ENCODE measurements around the gene NUDT4. TPM values are rescaled to one million over a fixed set of nuclear protein-coding genes. Genes with fewer than 3 reads are reported as not detected.

The NUDT4 gene
- total RNA-seq, 1 experiment from 2014 or later: 93.8 TPM

DNA sequence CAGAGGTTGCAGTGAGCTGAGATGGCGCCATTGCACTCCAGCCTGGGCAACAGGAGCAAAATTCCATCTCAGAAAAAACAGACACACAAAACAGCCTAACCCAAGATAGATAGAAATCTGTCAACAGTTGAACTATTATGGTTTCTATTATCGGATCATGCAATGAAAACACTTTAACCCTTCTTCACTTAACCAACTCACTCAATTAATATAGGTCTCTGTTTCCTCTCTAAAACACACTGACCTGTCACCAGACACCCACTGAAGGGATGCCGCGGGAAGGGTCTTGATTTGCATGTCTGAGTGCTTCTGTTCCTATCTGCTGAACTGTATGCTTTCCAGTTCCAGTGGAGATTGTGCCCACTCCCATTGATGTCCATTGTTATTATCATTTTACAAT, 38.0 kb upstream of the NUDT4 start:
- POLR2A ChIA-PET (ENCODE audit: low non-redundant PET): no interaction called here
- no peaks in the 10 kb centered on the region for H3K27me3 ChIP-seq (replicated peaks; ENCODE audit: insufficient read depth, low read depth, low read length, poor library complexity)
- H3K27ac ChIP-seq (ENCODE audit: low read depth, low read length, poor library complexity, severe bottlenecking): no peak overlapping the region
- TF ChIP-seq EZH2 (IDR thresholded peaks at IDR 0.05; ENCODE audit: borderline replicate concordance, low read depth, low read length, poor library complexity, severe bottlenecking): no peak
- TF ChIP-seq, protein P1, sequence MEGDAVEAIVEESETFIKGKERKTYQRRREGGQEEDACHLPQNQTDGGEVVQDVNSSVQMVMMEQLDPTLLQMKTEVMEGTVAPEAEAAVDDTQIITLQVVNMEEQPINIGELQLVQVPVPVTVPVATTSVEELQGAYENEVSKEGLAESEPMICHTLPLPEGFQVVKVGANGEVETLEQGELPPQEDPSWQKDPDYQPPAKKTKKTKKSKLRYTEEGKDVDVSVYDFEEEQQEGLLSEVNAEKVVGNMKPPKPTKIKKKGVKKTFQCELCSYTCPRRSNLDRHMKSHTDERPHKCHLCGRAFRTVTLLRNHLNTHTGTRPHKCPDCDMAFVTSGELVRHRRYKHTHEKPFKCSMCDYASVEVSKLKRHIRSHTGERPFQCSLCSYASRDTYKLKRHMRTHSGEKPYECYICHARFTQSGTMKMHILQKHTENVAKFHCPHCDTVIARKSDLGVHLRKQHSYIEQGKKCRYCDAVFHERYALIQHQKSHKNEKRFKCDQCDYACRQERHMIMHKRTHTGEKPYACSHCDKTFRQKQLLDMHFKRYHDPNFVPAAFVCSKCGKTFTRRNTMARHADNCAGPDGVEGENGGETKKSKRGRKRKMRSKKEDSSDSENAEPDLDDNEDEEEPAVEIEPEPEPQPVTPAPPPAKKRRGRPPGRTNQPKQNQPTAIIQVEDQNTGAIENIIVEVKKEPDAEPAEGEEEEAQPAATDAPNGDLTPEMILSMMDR (conservative IDR thresholded peaks at IDR 0.05; ENCODE audit: low read depth, low read length): no peak
- H3K4me3 ChIP-seq (ENCODE audit: low read depth, low read length, poor library complexity, severe bottlenecking): no peak overlapping the region
- no peaks in the 10 kb centered on the region for H3K9me3 ChIP-seq (ENCODE audit: low read depth, low read length, poor library complexity, severe bottlenecking)
- no peak for DNase-seq (ENCODE audit: low spot score)
- BruUV-seq (replicated peaks): no TSS peak
- no peaks in the 10 kb centered on the region for H3K36me3 ChIP-seq (ENCODE audit: insufficient read depth, low read length, poor library complexity, severe bottlenecking)
- intact Hi-C loops (cut with micrococcal nuclease; ENCODE audit: unreplicated experiment): no loop called here
- no peaks in the 10 kb centered on the region for H3K4me1 ChIP-seq (ENCODE audit: insufficient read depth, low read length, poor library complexity, severe bottlenecking)
- CTCF ChIA-PET: no interaction called here

DNA sequence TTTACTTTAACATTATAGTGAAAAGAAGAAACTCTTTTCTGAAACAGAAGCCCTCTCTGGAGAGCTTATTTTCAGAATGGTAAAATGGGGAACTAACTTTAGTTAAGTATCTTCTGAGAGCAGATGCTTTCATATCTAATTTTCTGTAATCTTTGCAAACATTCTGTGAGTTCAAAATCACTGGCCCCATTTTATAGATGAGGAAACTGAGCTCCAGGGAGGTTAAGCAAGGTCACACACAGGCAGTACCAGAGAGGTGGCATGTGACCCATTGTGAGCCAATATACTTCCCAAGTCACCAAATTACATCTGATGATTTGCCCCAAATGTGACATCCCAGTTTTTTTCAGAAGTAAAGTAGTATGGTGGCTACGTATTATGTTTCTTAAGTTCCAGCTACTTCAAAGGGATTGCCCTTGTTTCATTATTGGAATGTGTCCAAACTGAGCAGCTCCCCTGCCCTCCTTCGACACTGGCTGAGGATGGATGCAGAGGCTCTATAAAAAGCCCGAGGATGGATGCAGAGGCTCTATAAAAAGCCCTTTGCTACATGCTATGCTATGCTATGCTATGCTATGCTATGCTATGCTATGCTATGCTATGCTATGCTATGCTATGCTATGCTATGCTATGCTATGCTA, 36.2 kb upstream of the NUDT4 start:
- POLR2A ChIA-PET (ENCODE audit: low non-redundant PET): no interaction called here
- H3K27ac ChIP-seq (ENCODE audit: low read depth, low read length, poor library complexity, severe bottlenecking): no peak overlapping the region
- TF ChIP-seq, protein P1 (conservative IDR thresholded peaks at IDR 0.05; ENCODE audit: low read depth, low read length): no peak
- no peak for TF ChIP-seq EZH2 (IDR thresholded peaks at IDR 0.05; ENCODE audit: borderline replicate concordance, low read depth, low read length, poor library complexity, severe bottlenecking)
- CTCF ChIA-PET: no interaction called here
- no peak overlapping the region for H3K4me3 ChIP-seq (ENCODE audit: low read depth, low read length, poor library complexity, severe bottlenecking)
- intact Hi-C loops (cut with micrococcal nuclease; ENCODE audit: unreplicated experiment): no loop called here
- no peaks in the 10 kb centered on the region for H3K36me3 ChIP-seq (ENCODE audit: insufficient read depth, low read length, poor library complexity, severe bottlenecking)
- no peak for DNase-seq (ENCODE audit: low spot score)
- H3K27me3 ChIP-seq (replicated peaks; ENCODE audit: insufficient read depth, low read depth, low read length, poor library complexity): no peaks in the 10 kb centered on the region
- no TSS peak for BruUV-seq (replicated peaks)
- H3K9me3 ChIP-seq (ENCODE audit: low read depth, low read length, poor library complexity, severe bottlenecking): no peaks in the 10 kb centered on the region
- H3K4me1 ChIP-seq (ENCODE audit: insufficient read depth, low read length, poor library complexity, severe bottlenecking): no peaks in the 10 kb centered on the region

DNA sequence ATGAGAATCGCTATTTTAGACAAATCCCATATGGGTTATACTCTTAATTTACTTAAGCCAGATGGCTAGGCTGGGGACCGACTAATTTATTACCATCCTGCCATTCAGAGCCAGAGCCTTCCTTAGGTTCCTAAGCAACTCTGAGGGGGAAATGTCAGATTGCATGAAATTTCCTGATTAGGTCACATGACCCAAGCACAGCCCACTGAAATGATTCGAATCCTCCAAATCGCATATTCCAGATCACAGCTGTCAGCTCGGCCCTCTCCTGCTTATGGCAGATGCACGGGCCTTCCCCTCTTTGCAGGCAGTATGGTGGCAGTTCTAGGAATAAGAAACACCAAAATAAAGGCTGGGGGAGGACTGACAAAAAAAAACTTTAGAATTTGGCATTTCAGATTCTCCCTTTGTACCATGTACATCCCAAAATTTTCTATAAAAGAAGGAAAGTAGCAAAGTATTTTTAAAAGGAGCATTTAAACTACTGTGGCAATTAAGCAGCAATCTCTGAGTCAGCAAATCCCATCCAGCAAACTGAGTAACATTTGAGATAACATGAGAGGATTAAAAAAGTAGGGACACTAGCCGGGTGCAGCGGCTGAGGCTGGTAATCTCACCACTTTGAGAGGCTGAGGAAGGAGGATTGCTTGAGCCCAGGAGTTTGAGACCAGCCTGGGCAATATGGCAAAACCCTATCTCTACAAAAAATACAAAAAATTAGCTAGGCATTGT, 30.5 kb upstream of the NUDT4 start:
- POLR2A ChIA-PET (ENCODE audit: low non-redundant PET): no interaction called here
- CTCF ChIA-PET: no interaction called here

More for the DNA sequence above, 30.5 kb upstream of the NUDT4 start:
- no peaks in the 10 kb centered on the region for H3K27me3 ChIP-seq (replicated peaks; ENCODE audit: insufficient read depth, low read depth, low read length, poor library complexity)
- H3K9me3 ChIP-seq (ENCODE audit: low read depth, low read length, poor library complexity, severe bottlenecking): no peaks in the 10 kb centered on the region
- DNase-seq (ENCODE audit: low spot score): peak; percentile 24
- H3K27ac ChIP-seq (ENCODE audit: low read depth, low read length, poor library complexity, severe bottlenecking): no peak overlapping the region
- H3K4me1 ChIP-seq (ENCODE audit: insufficient read depth, low read length, poor library complexity, severe bottlenecking): peaks cover 7% of the 10 kb centered on the region
- BruUV-seq (replicated peaks): no TSS peak
- no peak for TF ChIP-seq EZH2 (IDR thresholded peaks at IDR 0.05; ENCODE audit: borderline replicate concordance, low read depth, low read length, poor library complexity, severe bottlenecking)
- TF ChIP-seq, protein P1 (conservative IDR thresholded peaks at IDR 0.05; ENCODE audit: low read depth, low read length): no peak
- H3K36me3 ChIP-seq (ENCODE audit: insufficient read depth, low read length, poor library complexity, severe bottlenecking): no peaks in the 10 kb centered on the region
- intact Hi-C loops (cut with micrococcal nuclease; ENCODE audit: unreplicated experiment): no loop called here
- no peak overlapping the region for H3K4me3 ChIP-seq (ENCODE audit: low read depth, low read length, poor library complexity, severe bottlenecking)
